ENCODE data around the gene LIPH.
"Not testable (repeated sequence)": the region's sequence is repeated elsewhere in the genome, so short reads cannot be mapped to it uniquely, and the experiment has no call there.

LIPH gene

DNA sequence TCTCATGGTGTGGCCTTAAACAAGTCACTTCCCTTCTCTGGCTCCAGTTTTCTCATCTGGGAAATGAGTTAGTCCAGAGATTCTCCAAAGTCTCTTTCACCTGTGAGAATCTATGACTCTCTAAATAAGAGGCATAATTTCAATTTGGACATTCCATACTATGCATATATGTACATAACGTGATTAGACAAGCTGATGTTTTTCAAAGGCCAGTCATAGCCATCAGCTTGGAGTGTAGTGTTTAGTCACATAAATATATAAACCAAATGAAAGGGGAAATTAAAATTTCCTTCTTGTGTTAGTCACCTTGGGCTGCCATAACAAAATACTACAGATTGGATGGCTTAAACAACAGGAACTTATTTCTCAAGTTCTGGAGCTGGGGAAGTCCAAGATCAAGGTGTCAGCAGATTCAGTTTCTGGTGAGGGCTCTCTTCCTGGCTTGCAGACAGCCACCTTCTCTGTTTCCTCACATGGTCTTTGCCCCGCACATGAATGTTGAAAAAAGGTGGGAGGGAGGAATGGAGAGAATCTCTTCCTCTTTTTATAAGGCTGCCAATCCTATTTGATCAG, 72.9 kb downstream of the LIPH start:
- DNase-seq: no peak

DNA sequence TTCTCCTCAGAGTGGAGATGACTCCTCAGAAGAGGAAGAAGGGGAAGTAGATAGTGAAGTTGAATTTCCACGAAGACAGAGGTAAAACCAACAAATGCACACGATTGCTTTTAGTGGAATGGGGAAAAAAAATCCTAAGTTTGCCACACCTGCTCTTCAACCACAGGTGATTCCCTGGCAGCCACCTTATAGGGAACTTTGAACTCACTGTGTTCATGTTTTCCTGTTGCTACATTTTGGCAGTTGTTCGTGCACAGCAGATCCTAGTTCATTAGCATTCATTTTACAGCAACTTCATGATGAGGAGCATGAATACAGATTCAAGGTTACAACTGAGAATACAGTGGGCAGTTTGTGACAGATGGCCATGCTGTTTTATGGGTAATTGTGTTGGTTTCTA, 75.1 kb downstream of the LIPH start:
- no peak for DNase-seq

DNA sequence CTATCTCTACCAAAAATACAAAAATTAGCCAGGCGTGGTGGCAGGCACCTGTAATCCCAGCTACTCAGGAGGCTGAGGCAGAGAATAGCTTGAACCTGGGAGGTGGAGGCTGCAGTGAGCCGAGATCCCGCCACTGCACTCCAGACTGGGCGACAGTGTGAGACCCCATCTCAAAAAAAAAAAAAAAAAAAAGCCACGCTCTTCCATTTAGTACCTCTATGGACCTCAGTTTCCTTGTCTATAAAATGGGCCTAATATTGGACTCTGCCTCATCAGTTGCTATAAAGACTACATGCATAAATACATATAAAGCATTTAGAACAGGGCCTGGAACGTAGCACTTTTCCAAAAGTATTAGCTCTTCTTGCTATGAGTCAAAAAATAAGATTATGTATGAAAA, 77.5 kb downstream of the LIPH start:
- not testable (repeated sequence) for DNase-seq

- DNase-seq: no peak
These were observed 79.0 kb downstream of the LIPH start for GRCh38 chr3:185473290-185473815.

- no peak for DNase-seq
These were observed 82.1 kb downstream of the LIPH start for GRCh38 chr3:185470323-185470722.

GRCh38 chr3:185469542-185469941, 82.8 kb downstream of the LIPH start:
- DNase-seq: no peak

- not testable (repeated sequence) for DNase-seq
These were observed 86.3 kb downstream of the LIPH start for GRCh38 chr3:185466123-185466522.

DNA sequence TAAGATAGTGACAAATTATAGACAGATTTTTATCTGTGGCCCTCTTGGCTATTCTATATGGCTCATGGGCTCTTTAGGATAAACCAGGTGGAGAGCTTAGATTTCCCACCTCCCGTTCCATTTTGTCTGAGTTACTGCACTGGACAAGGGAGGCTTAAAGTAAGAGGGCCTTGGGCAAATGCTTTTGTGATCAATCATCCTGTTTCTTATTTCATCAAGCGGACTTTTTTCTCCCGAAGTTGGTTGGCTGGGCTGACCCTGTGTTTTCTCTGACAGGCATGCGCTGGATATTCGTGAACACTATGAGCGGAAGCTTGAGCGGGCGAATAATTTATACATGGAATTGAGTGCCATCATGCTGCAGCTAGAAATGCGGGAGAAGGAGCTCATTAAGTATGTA, 86.9 kb downstream of the LIPH start:
- no peak for DNase-seq

DNA sequence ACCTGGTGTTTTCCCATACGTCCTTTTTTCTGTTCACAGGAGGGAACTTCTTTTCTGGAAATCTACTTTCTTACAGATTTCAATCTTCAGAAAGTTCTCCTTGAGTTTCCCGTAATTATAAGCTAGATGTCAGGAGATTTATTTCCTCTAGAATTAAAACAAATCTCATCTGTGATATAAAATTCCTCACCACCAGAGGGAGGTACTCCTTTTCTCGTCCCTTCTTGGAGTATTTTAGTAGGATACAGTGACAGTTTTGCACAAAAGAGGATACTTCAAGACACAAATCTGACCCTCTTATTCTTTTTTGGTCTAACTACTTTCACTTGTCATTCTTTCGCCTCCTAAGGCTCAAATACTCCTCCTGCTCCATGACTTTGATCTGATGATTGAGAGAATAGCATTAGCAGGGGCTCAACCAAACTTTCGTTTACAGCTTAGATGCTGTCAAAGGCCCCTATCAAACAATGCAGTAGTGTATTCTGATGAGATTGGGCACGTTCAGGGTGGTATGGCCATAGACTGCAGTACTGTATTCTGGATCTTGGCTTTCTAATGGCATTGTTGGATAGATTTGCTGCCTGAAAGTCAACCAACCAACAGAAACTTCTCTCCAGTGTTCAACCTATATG, 91.6 kb downstream of the LIPH start:
- no peak for DNase-seq

DNA sequence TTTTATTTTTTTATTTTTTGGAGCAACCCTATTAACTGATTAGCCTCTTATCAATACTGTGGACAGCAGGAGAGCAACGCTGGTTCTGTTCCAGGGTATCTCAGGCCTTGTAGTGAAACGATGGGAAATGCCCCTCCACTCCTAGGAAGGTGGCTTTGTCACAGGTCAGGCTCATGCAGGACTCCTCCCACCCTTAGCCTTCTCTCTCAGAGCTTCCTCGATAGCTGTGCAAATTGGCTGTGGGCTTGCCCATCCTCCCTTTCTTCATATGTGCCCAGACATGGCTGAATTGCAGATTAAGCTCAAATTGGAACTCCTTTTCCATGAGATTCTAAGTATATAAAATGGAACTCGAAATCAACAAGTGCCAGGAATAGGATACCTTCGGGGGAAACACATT, 92.1 kb downstream of the LIPH start:
- DNase-seq: no peak

- no peak for DNase-seq
These were observed 95.0 kb downstream of the LIPH start for GRCh38 chr3:185457376-185457775.

All from NCI-H1417 treated with DMSO at 0.1 percent for 48 hours (cell line).